Measurements from ENCODE around the gene KYNU. TPM values are rescaled to one million over a fixed set of nuclear protein-coding genes. Genes with fewer than 3 reads are reported as not detected.

The KYNU gene
- total and polyA plus RNA-seq, 10 of the 15 experiments (the other 5 are each of a cell fraction or from before 2014, with no cell fraction given) = 31.3 to 101 (median 38.3) TPM

GRCh38 chr2:142871396-142871795 lies 6.1 kb upstream of the KYNU start:
- no TSS peak for BruUV-seq (replicated peaks)
- intact Hi-C loops (cut with micrococcal nuclease; ENCODE audit: unreplicated experiment) (no loop called here), in situ Hi-C loops (cut with MboI) (no loop called here)
- peaks cover 2% of the 10 kb centered on the region; the same call in 2 of the 3 replicates for H3K9me3 ChIP-seq (replicated peaks; ENCODE audit: control insufficient read depth, insufficient read depth, low read length)
- H3K36me3 ChIP-seq (ENCODE audit: control insufficient read depth in 2 of 2, insufficient read depth in 2 of 2, low read length in 1 of 2) = no peaks in the 10 kb centered on the region
- ATAC-seq = no peak
- no peak overlapping the region for H3K27ac ChIP-seq (ENCODE audit: control insufficient read depth, insufficient read depth)
- no peak overlapping the region for H3K4me2 ChIP-seq (ENCODE audit: control insufficient read depth, insufficient read depth)
- no peak for FAIRE-seq
- H2AFZ ChIP-seq (ENCODE audit: control insufficient read depth, low read depth, low read length) = no peak overlapping the region
- H3K4me1 ChIP-seq (ENCODE audit: control insufficient read depth, insufficient read depth, low read length) = peaks cover 25% of the 10 kb centered on the region
- no peaks in the 10 kb centered on the region for H3K79me2 ChIP-seq (ENCODE audit: control insufficient read depth, insufficient read depth, low read length)
- H3K27me3 ChIP-seq (replicated peaks in 1 of 2; ENCODE audit: control insufficient read depth in 2 of 2, insufficient read depth in 2 of 2, low read length in 1 of 2) = no peaks in the 10 kb centered on the region
- CTCF ChIA-PET = interaction anchor here (1.0 to 1.4 kb wide), 4 partner anchors 8 to 189 kb away, joined by 3 to 5 read pairs (median 4); no protein-coding TSS in a partner anchor
- RAD21 ChIA-PET (ENCODE audit: unreplicated experiment) = interaction anchor here (1.2 kb wide), 1 partner anchor 8 kb away, joined by 4 read pairs; no protein-coding TSS in a partner anchor
- no peak for DNase-seq (ENCODE audit: low read depth, low spot score)
- SMC1A ChIA-PET (ENCODE audit: uncharacterized antibody, unreplicated experiment) = interaction anchor here (1.0 to 3.2 kb wide), 4 partner anchors 11 to 101 kb away, joined by 3 to 18 read pairs (median 8); no protein-coding TSS in a partner anchor
- POLR2A ChIA-PET = no interaction called here
- 1% methylated on average over 6 of the region's 6 CpGs for whole genome bisulfite sequencing (ENCODE audit: insufficient coverage, insufficient replicate concordance, low lambda C conversion rate, missing lambda C conversion rate)
- TF ChIP-seq CREB1 (IDR thresholded peaks at IDR 0.05; ENCODE audit: low read depth) (no peak), USF1 (IDR thresholded peaks at IDR 0.05; ENCODE audit: borderline replicate concordance, extremely low read length, insufficient read depth, low read depth, low read length) (no peak), SREBF1 (IDR thresholded peaks at IDR 0.05; ENCODE audit: low read length) (no peak), EED (IDR thresholded peaks at IDR 0.05; ENCODE audit: low read depth) (no peak), ETV6 (conservative IDR thresholded peaks at IDR 0.05 in 1 of 2, IDR thresholded peaks at IDR 0.05 in 1 of 2; ENCODE audit: borderline replicate concordance in 1 of 2, low read depth in 1 of 2) (no peak), BHLHE40 (IDR thresholded peaks at IDR 0.05; ENCODE audit: borderline replicate concordance in 1 of 2, low read depth in 2 of 2, low read length in 1 of 2) (no peak)
- no peaks in the 10 kb centered on the region for H4K20me1 ChIP-seq (ENCODE audit: control insufficient read depth, insufficient read depth)
- no peak overlapping the region for H3K4me3 ChIP-seq
- no peak overlapping the region for H3K9ac ChIP-seq (ENCODE audit: control insufficient read depth, insufficient read depth, low read length)
